ENCODE results near the gene POU3F3. TPM values are rescaled to one million over a fixed set of nuclear protein-coding genes. Genes with fewer than 3 reads are reported as not detected.

Gene POU3F3
- total RNA-seq: not detected in 2 replicates

GRCh38 chr2:104853534-104854497 is at the start of gene POU3F3:
Gene POU3F3 (plus strand): TSS chr2:104854115. CDS start chr2:104855511, 1,396 bp downstream.
- peak; percentile 14 for DNase-seq (ENCODE audit: low read depth)
- no peak within 1 kb of the TSS for H3K4me3 ChIP-seq (ENCODE audit: low read depth, low read length)
- TF ChIP-seq CTCF (IDR thresholded peaks at IDR 0.05; ENCODE audit: insufficient read depth, low read depth, low read length): no peak

GRCh38 chr2:104804148-104804890 is 49.6 kb upstream of the POU3F3 start:
- no peak for TF ChIP-seq CTCF (IDR thresholded peaks at IDR 0.05; ENCODE audit: insufficient read depth, low read depth, low read length)
- no peak for DNase-seq (ENCODE audit: low read depth)
- H3K4me3 ChIP-seq (ENCODE audit: low read depth, low read length): no peak overlapping the region

- H3K4me3 ChIP-seq (ENCODE audit: low read depth, low read length): no peak overlapping the region
- no peak for DNase-seq (ENCODE audit: low read depth)
- no peak for TF ChIP-seq CTCF (IDR thresholded peaks at IDR 0.05; ENCODE audit: insufficient read depth, low read depth, low read length)
Observed at GRCh38 chr2:104812286-104812685, 41.6 kb upstream of the POU3F3 start.

GRCh38 chr2:104816143-104816542 is 37.8 kb upstream of the POU3F3 start:
- H3K4me3 ChIP-seq (ENCODE audit: low read depth, low read length): no peak overlapping the region
- DNase-seq (ENCODE audit: low read depth): no peak
- no peak for TF ChIP-seq CTCF (IDR thresholded peaks at IDR 0.05; ENCODE audit: insufficient read depth, low read depth, low read length)

- no peak overlapping the region for H3K4me3 ChIP-seq (ENCODE audit: low read depth, low read length)
- no peak for TF ChIP-seq CTCF (IDR thresholded peaks at IDR 0.05; ENCODE audit: insufficient read depth, low read depth, low read length)
Observed at GRCh38 chr2:104818264-104818663, 35.7 kb upstream of the POU3F3 start.

GRCh38 chr2:104820126-104820525 is 33.8 kb upstream of the POU3F3 start:
- no peak for DNase-seq (ENCODE audit: low read depth)
- no peak overlapping the region for H3K4me3 ChIP-seq (ENCODE audit: low read depth, low read length)
- TF ChIP-seq CTCF (IDR thresholded peaks at IDR 0.05; ENCODE audit: insufficient read depth, low read depth, low read length): no peak

More at GRCh38 chr2:104818264-104818663, 35.7 kb upstream of the POU3F3 start:
- no peak for DNase-seq (ENCODE audit: low read depth)
